ENCODE measurements around the gene FER1L5. TPM values are rescaled to one million over a fixed set of nuclear protein-coding genes. Genes with fewer than 3 reads are reported as not detected.

FER1L5 gene
- total RNA-seq, 3 donors from 2014 or later: 0.73 to 0.98 TPM; not detected in 1

GRCh38 chr2:96636551-96637171 is 5.9 kb upstream of the FER1L5 start:
- H3K27me3 ChIP-seq: no peaks in the 10 kb centered on the region
- H3K4me1 ChIP-seq: peaks cover 0 to 20% of the 10 kb centered on the region in 2 donors
- no peak for DNase-seq (ENCODE audit: low spot score in 2 of 2)
- TF ChIP-seq POLR2AphosphoS5 (IDR thresholded peaks at IDR 0.05) (no peak), POLR2A (IDR thresholded peaks at IDR 0.05) (no peak), CTCF (IDR thresholded peaks at IDR 0.05) (no peak)
- no peaks in the 10 kb centered on the region for H3K9me3 ChIP-seq
- peak overlapping the region; percentile 56 to 81 (median 74) for H3K4me3 ChIP-seq
- H3K36me3 ChIP-seq: no peaks in the 10 kb centered on the region
- intact Hi-C loops (cut with DNase I; ENCODE audit: low total_unique reads): no loop called here
- H3K27ac ChIP-seq: peak overlapping the region; percentile 28 to 99

- DNase-seq (ENCODE audit: low spot score in 2 of 2): peak; percentile 67 to 83
- TF ChIP-seq CTCF (IDR thresholded peaks at IDR 0.05) (no peak), POLR2AphosphoS5 (IDR thresholded peaks at IDR 0.05) (no peak), POLR2A (IDR thresholded peaks at IDR 0.05) (no peak)
- no peaks in the 10 kb centered on the region for H3K9me3 ChIP-seq
- no peaks in the 10 kb centered on the region for H3K27me3 ChIP-seq
- peak overlapping the region; percentile 56 to 81 (median 74) for H3K4me3 ChIP-seq
- H3K36me3 ChIP-seq: no peaks in the 10 kb centered on the region
- peaks cover 0 to 20% of the 10 kb centered on the region in 2 donors for H3K4me1 ChIP-seq
- H3K27ac ChIP-seq: peak overlapping the region; percentile 98 to 99
- intact Hi-C loops (cut with DNase I; ENCODE audit: low total_unique reads): no loop called here
Observed at GRCh38 chr2:96637385-96638143, 5.0 kb upstream of the FER1L5 start.

GRCh38 chr2:96638144-96639121 is 4.1 kb upstream of the FER1L5 start, which contains the start of gene KANSL3:
Gene KANSL3 (minus strand): TSS chr2:96638312. CDS start chr2:96637135, 1,177 bp downstream.
- Histone ChIP-seq H3K4me1 (peaks cover 0 to 20% of the 10 kb centered on the region in 2 donors), H3K4me3 (peak within 1 kb of the TSS; percentile 56 to 81 (median 74)), H3K36me3 (no peaks in the 10 kb centered on the region), H3K27ac (peak within 1 kb of the TSS; percentile 98 to 99), H3K27me3 (no peaks in the 10 kb centered on the region), H3K9me3 (no peaks in the 10 kb centered on the region)
- DNase-seq (ENCODE audit: low spot score in 2 of 2): peak; percentile 86 to 95
- intact Hi-C loops (cut with DNase I; ENCODE audit: low total_unique reads): no loop called here
- TF ChIP-seq POLR2A (IDR thresholded peaks at IDR 0.05) (peak; percentile 92), POLR2AphosphoS5 (IDR thresholded peaks at IDR 0.05) (peak; percentile 97 to 100 (median 99)), CTCF (IDR thresholded peaks at IDR 0.05) (peak in 2 of 3 donors; percentile 14 to 29)

- Histone ChIP-seq H3K36me3 (no peaks in the 10 kb centered on the region), H3K4me1 (no peaks in the 10 kb centered on the region), H3K4me3 (no peak overlapping the region), H3K9me3 (no peaks in the 10 kb centered on the region), H3K27me3 (no peaks in the 10 kb centered on the region), H3K27ac (no peak overlapping the region)
- DNase-seq (ENCODE audit: low spot score in 2 of 2): no peak
- TF ChIP-seq CTCF (IDR thresholded peaks at IDR 0.05) (no peak), POLR2A (IDR thresholded peaks at IDR 0.05) (no peak), POLR2AphosphoS5 (IDR thresholded peaks at IDR 0.05) (no peak)
- intact Hi-C loops (cut with DNase I; ENCODE audit: low total_unique reads): no loop called here
Observed at GRCh38 chr2:96647681-96648080, 5.1 kb downstream of the FER1L5 start.
